HEK293 (cell line): ENCODE data around the gene TNFSF4.

Source experiments
- CTCF ChIA-PET: fragments of 350-600 bp; formaldehyde crosslinking; extraction: SDS; loops from one replicate; lab custom pipeline; 2021; ENCODE audit warnings: antibody characterized with exemption; lab: Yijun Ruan, JAX
- POLR2A ChIA-PET: fragments of 300-600 bp; formaldehyde crosslinking; extraction: SDS; loops from one replicate; lab custom pipeline; 2020; ENCODE audit warnings: antibody characterized with exemption, inconsistent platforms; lab: Yijun Ruan, JAX
- H3K27ac ChIP-seq: fragments of 200-500 bp; sonication (Bioruptor generic); 2 replicates; pipeline ENCODE4 v1.5.1; 2014; ENCODE audit warnings: low read depth, low read length, control low read depth, inconsistent platforms; ENCODE audit errors: extremely low read depth
- H3K36me3 ChIP-seq, 2 experiments: fragments of 200-500 bp in 1 of 2; sonication (Bioruptor generic) in 1 of 2; 1 replicate in 1 of 2; 2 replicates in 1 of 2; pipeline ENCODE4 v1.5.1; 2014 to 2017; ENCODE audit warnings: inconsistent platforms in 2 of 2, low read length in 2 of 2; ENCODE audit not compliant: control insufficient read depth in 2 of 2, insufficient read depth in 1 of 2
- H3K4me1 ChIP-seq: fragments of 200-500 bp; sonication (Bioruptor generic); 2 replicates; pipeline ENCODE4 v1.5.1; 2014; ENCODE audit warnings: mild to moderate bottlenecking, low read length, inconsistent platforms; ENCODE audit not compliant: control insufficient read depth, insufficient read depth
- H3K4me3 ChIP-seq: 2 replicates; pipeline ENCODE4 v1.5.1; 2011; ENCODE audit warnings: low read depth, mild to moderate bottlenecking, control low read depth, low read length, moderate library complexity
- H3K9me3 ChIP-seq: fragments of 200-500 bp; sonication (Bioruptor generic); 2 replicates; pipeline ENCODE4 v1.5.1; 2014; ENCODE audit warnings: low read depth, low read length, inconsistent platforms; ENCODE audit not compliant: control insufficient read depth, insufficient read depth
- ELK4 ChIP-seq: IDR thresholded peaks from 2 replicates; pipeline ENCODE4 v1.6.1; 2011; ENCODE audit warnings: mild to moderate bottlenecking, low read depth, low read length, borderline replicate concordance
- HIC1 ChIP-seq: fragments of 450-650 bp; formaldehyde crosslinking; IDR thresholded peaks from 2 replicates; pipeline ENCODE4 v1.5.1; 2016; ENCODE audit warnings: missing biosample characterization, missing genetic modification characterization
- KLF10 ChIP-seq: fragments of 450-650 bp; IDR thresholded peaks from 2 replicates; pipeline ENCODE4 v1.5.1; 2018; ENCODE audit warnings: missing biosample characterization, mild to moderate bottlenecking, missing genetic modification characterization
- KLF16 ChIP-seq: fragments of 450-650 bp; formaldehyde crosslinking; IDR thresholded peaks from 2 replicates; pipeline ENCODE4 v1.5.1; 2017; ENCODE audit warnings: missing biosample characterization, missing genetic modification characterization
- KLF8 ChIP-seq: fragments of 450-650 bp; formaldehyde crosslinking; IDR thresholded peaks from 2 replicates; pipeline ENCODE4 v1.5.1; 2016; ENCODE audit warnings: missing biosample characterization, missing genetic modification characterization
- PRDM2 ChIP-seq: fragments of 450-650 bp; formaldehyde crosslinking; IDR thresholded peaks from 2 replicates; pipeline ENCODE4 v1.5.1; 2016; ENCODE audit warnings: missing biosample characterization, missing genetic modification characterization, borderline replicate concordance
- SP3 ChIP-seq: fragments of 450-650 bp; formaldehyde crosslinking; IDR thresholded peaks from 2 replicates; pipeline ENCODE4 v1.5.1; 2016; ENCODE audit warnings: missing biosample characterization, missing genetic modification characterization
- TCF7L2 ChIP-seq: IDR thresholded peaks from 2 replicates; pipeline ENCODE4 v1.6.1; 2011; ENCODE audit warnings: low read depth, mild to moderate bottlenecking, inconsistent platforms, low read length, moderate library complexity, borderline replicate concordance
- YY2 ChIP-seq: fragments of 450-650 bp; formaldehyde crosslinking; IDR thresholded peaks from 2 replicates; pipeline ENCODE4 v1.5.1; 2016; ENCODE audit warnings: missing biosample characterization, missing genetic modification characterization
- ZBTB48 ChIP-seq: fragments of 450-650 bp; formaldehyde crosslinking; IDR thresholded peaks from 2 replicates; pipeline ENCODE4 v1.5.1; 2016; ENCODE audit warnings: missing biosample characterization, missing genetic modification characterization
- ZNF18 ChIP-seq: fragments of 450-650 bp; formaldehyde crosslinking; IDR thresholded peaks from 2 replicates; pipeline ENCODE4 v1.5.1; 2016; ENCODE audit warnings: missing biosample characterization, missing genetic modification characterization
- ZNF19 ChIP-seq: fragments of 450-650 bp; formaldehyde crosslinking; IDR thresholded peaks from 2 replicates; pipeline ENCODE4; 2016; ENCODE audit warnings: missing biosample characterization, missing genetic modification characterization, low read depth
- ZNF211 ChIP-seq: fragments of 450-650 bp; formaldehyde crosslinking; IDR thresholded peaks from 2 replicates; pipeline ENCODE4 v1.5.1; 2016; ENCODE audit warnings: low read depth, missing biosample characterization, missing genetic modification characterization
- ZNF223 ChIP-seq: fragments of 450-650 bp; formaldehyde crosslinking; IDR thresholded peaks from 2 replicates; pipeline ENCODE4 v1.5.1; 2016; ENCODE audit warnings: missing biosample characterization, missing genetic modification characterization
- ZNF350 ChIP-seq: fragments of 450-650 bp; formaldehyde crosslinking; IDR thresholded peaks from 2 replicates; pipeline ENCODE4 v1.5.0; 2017; ENCODE audit warnings: missing biosample characterization, mild to moderate bottlenecking, missing genetic modification characterization
- ZNF354C ChIP-seq: fragments of 450-650 bp; formaldehyde crosslinking; IDR thresholded peaks from 2 replicates; pipeline ENCODE4 v1.5.1; 2016; ENCODE audit warnings: missing biosample characterization, missing genetic modification characterization, low read depth, borderline replicate concordance
- ZNF404 ChIP-seq: fragments of 450-650 bp; formaldehyde crosslinking; IDR thresholded peaks from 2 replicates; pipeline ENCODE4 v1.5.1; 2017; ENCODE audit warnings: missing biosample characterization, missing genetic modification characterization
- ZNF529 ChIP-seq: fragments of 450-650 bp; formaldehyde crosslinking; IDR thresholded peaks from 2 replicates; pipeline ENCODE4 v1.5.1; 2017; ENCODE audit warnings: missing genetic modification characterization, missing biosample characterization; ENCODE audit not compliant: insufficient replicate concordance
- ZNF623 ChIP-seq: fragments of 450-650 bp; formaldehyde crosslinking; IDR thresholded peaks from 2 replicates; pipeline ENCODE4 v1.5.1; 2016; ENCODE audit warnings: missing biosample characterization, missing genetic modification characterization
- ZNF629 ChIP-seq: fragments of 450-650 bp; formaldehyde crosslinking; IDR thresholded peaks from 2 replicates; pipeline ENCODE4 v1.5.1; 2017; ENCODE audit warnings: missing biosample characterization, missing genetic modification characterization
- ZNF776 ChIP-seq: fragments of 450-650 bp; formaldehyde crosslinking; IDR thresholded peaks from 2 replicates; pipeline ENCODE4 v1.5.0; 2017; ENCODE audit warnings: missing biosample characterization, missing genetic modification characterization, borderline replicate concordance
- ZXDB ChIP-seq: fragments of 450-650 bp; formaldehyde crosslinking; IDR thresholded peaks from 2 replicates; pipeline ENCODE4 v1.5.1; 2016; ENCODE audit warnings: missing biosample characterization, missing genetic modification characterization

Gene TNFSF4

GRCh38 chr1:173191011-173191705 lies 16.0 kb downstream of the TNFSF4 start:
- CTCF ChIA-PET: interaction anchor here (0.7 to 1.1 kb wide), 2 partner anchors 245 to 364 kb away, joined by 3 read pairs; no protein-coding TSS in a partner anchor
- no peak overlapping the region for H3K4me3 ChIP-seq
- TF ChIP-seq ZNF18: no peak
- no peak overlapping the region; the same call in 1 of the 2 replicates for H3K27ac ChIP-seq
- peaks cover 5% of the 10 kb centered on the region; the same call in 1 of the 2 replicates for H3K4me1 ChIP-seq
- POLR2A ChIA-PET: no interaction called here
- no peaks in the 10 kb centered on the region for H3K9me3 ChIP-seq
- H3K36me3 ChIP-seq: no peaks in the 10 kb centered on the region

GRCh38 chr1:173190101-173190936 lies 16.8 kb downstream of the TNFSF4 start:
- ChIA-PET CTCF (interaction anchor here (0.7 to 1.4 kb wide), 3 partner anchors 12 to 363 kb away, joined by 3 to 6 read pairs (median 3); no protein-coding TSS in a partner anchor), POLR2A (no interaction called here)
- Histone ChIP-seq H3K36me3 (no peaks in the 10 kb centered on the region), H3K27ac (no peak overlapping the region), H3K4me3 (no peak overlapping the region), H3K9me3 (no peaks in the 10 kb centered on the region), H3K4me1 (peaks cover 5% of the 10 kb centered on the region; the same call in 1 of the 2 replicates)
- TF ChIP-seq KLF10 (tag by site-specific recombination) (no peak), ZNF623 (tag by site-specific recombination) (no peak), ZNF350 (no peak), ZBTB48 (tag by site-specific recombination) (peak; percentile 89), SP3 (no peak), ZNF776 (no peak), KLF8 (tag by site-specific recombination) (no peak), ZNF629 (tag by site-specific recombination) (no peak), ZNF529 (tag by site-specific recombination) (no peak), ZNF404 (no peak), ZXDB (tag by site-specific recombination) (peak; percentile 21; the same call in 1 of the 2 replicates), YY2 (tag by site-specific recombination) (no peak), ZNF211 (no peak), KLF16 (tag by site-specific recombination) (no peak), PRDM2 (no peak), ZNF354C (tag by site-specific recombination) (no peak), TCF7L2 (no peak), HIC1 (tag by site-specific recombination) (no peak), ZNF19 (tag by site-specific recombination) (no peak), ZNF223 (no peak), ELK4 (no peak)
